ENCODE measurements around the gene C16orf78.
A peak's percentile ranks its signal among the peaks of the same experiment; 100 is the strongest.

The C16orf78 gene

DNA sequence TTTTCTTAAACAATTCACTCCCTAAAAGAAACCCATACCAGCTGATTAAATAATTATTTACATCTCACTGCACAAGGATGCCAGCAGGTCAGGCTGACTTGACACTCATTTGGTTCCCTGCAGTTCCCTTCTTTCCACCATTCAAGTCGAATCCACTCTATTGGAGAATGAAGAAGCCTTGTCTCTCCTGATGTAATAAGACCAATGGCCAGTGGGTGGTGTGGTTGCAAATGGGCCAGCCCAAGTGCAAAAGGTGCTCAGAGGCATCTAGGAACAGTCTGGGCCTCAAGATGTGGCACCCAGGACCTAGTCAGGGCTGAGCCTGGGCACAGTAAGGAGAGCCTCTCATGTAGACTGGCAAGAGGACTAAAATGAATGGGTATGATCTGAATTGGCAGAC lies 9.3 kb downstream of the C16orf78 start:
- no peak for DNase-seq

DNA sequence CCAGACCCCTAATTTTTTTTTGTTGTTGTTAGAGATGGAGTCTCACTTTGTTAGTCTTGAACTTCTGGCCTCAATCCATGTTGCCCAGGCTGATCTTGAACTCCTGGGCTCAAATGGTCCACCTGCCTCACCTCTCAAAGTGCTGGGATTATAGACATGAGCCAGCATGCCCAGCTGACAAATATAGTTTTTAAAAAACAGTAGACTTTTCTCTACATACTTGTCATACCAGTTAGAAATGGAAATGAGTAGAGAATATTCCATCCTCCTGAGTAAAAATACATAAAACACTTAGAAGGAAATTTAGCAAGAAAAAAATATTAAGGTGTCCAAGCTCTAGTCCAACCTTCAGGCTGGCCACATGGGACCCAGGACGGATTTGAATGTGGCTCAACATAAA lies 21.4 kb downstream of the C16orf78 start:
- no peak for DNase-seq

DNA sequence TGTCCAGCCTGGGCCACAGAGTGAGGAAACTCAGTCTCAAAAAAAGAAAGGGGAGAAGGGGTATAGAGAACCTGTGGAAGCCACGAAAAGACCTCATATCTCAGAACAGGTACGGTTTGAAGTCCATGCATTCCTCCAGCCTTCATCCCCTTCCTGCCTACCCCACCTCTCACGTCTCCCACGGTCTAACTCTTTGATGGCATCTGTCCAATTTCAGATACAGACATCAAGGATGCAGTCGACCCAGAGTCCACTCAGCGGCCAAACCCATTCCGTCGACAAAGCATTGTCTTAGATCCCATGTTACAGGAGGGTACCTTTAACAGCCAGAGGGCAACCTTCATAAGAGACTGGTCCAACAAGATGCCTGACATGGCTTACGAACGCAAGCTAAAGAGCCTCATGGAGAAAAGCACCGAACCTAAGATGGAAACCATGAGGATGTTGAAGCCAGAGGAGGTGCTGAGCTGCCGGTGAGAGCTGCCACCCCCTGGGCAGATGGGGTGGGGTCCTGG lies 22.7 kb downstream of the C16orf78 start:
- no peak for DNase-seq

DNA sequence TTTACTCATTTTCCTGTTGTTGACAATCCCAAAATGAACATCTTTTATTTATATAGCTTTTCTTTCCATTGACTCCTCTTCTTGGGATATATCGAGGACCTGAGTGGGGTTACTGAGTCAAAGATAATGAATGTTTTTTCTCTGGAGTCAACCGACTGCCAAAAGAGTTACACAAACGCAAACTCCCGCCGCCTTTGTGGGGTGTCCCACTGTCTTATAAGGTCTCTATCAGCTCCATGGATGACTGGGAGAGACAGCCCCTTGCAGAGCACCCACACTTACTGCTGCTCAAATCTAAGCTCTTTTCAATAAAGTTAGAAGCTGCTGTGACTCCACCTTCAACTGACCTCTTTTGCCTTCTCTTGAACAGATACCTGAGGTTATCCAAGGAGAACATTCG lies 25.2 kb downstream of the C16orf78 start:
- DNase-seq: no peak

DNA sequence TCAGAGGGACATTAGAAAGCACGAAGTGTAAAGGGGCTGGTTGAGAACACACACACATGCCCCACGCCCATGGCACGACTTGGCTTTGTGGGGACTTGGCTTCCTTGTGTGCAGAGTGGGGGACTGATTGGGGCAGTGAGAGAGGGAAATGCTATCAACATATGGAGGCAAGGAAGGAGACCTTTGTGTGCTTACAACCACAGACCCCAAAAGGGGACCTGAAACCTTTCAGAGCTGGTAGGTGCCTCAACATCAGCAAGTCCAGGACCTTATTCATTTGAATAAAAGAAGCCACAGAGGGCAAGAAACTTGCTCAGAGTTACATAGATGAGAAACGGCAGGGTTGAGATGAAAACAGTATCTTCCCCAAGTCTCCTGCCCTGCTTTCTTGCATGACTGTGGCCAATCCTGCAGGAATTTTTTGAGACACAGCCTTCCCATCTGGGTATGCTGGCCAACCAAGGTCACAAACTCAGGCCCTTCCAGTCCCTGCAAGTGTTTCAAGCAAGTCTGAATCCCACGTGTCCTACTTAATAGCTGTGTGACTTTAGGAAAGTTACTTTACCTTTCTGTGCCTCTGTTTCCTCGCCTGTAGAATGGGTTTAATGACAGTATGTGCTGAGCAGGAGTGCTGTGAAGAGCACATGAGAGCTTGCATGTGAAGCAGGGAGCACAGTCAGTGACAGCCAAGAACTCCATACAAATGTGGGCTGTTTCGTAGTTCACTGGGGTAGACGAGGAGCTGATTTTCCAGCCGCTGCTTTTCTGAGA lies 26.2 kb downstream of the C16orf78 start:
- no peak for DNase-seq

DNA sequence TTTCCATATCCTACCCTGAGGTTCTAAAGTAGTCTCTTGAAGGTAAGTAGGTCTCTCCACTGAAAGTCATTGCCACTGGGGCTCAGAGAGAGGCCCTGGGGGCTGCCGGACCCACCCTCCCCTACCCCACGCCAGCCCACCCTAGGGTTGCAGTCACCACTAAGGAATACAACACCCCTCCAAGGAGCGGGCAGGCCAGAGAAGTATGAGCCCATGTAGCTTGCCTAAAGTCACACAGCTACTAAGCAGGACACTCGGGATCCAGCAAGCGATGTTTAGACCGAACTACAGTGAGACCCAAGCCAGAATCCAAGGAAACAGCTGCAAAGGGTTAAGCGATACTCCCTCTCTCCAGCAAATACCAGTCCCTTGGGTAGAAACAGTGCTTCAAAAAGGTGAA lies 27.0 kb downstream of the C16orf78 start:
- no peak for DNase-seq

DNA sequence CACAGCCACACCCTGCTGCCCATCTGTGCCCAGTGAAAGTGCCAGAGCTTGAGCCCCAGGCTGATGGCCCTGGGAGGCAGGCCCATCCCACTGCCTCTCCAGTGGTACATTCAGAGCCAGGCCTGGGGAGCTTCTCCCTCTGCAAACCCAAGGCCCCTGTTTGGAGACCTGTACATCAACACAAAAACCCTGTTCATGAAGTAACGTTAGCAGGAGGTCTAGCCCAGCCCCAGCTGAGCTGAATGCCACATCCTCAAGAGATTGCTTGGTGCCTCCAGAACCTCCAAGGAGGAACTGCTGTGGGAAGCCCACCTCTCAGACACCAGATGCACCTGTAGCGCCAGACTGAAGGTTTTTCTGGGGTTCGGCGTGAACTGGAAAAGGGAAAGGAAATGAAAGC lies 31.5 kb downstream of the C16orf78 start:
- no peak for DNase-seq

DNA sequence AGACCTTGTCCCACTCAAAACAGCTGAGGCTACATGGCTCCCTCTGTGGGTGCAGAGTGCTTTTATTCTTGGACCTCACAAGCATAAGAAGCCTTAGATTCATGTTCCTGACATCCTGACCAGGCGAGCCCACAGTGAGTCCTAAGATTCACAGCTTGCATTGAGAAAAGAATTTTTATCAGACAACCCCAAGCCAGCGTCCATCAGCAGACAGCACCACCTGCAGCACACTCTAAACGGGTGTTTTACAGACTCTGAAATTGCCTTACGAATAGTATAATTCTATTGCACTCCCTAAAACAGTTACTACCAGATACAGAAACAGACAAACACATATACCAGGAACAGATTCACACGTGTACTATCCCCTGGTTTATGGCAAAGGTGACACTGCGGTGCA lies 31.9 kb downstream of the C16orf78 start:
- DNase-seq: no peak

DNA sequence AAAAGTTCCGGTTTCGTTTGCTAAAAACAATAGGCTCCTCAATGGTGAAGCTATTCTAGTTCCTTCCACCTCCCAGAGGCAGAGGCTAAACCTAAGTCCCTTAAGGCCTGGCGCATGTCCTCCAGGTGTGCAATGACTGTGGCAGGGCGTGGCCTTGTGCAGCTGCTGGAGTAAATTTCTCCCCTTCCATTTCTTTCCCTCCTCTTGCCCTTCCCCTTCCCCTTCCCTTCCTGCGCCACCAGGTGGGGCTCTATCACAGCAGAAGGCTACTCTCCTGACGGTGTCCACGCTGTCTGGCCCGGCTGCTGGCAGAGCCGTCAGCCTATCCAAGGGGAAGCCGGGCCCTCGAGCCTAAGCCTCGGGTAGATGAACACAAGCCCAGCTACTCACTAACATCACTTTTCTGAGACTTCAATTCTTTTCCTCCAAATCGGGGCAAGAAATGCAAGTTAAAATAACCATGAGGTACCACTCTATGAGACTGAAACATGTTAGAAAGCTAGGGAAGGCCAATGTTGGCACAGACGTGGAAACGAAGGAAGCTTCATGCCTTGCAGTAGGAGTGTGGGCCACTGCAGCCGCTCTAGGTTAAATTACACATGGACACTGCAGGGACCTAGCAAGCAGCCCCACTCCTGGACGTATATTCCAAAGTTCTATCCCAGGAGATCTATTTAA lies 34.4 kb downstream of the C16orf78 start:
- DNase-seq: peak in 57 of 58 donors; percentile 8 to 89 (median 61)

DNA sequence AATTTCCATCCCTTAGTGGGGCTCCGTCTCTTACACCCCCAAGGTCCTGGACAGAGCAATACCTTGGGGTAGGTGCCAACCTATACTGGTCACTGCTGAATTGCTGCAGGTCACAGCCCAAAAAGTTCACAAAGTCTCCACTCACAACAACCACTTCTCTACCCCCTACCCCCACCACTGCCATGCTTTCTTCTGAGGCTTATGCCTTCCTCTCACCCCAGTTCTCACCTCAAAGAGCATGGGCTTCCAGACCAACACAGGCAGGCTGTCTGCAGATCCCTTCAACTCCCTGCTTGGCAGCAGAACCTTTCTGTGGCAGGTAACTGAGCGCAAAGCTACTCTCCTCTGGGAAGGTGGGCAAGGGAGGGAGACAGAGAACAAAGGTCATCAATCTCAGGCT lies 35.5 kb downstream of the C16orf78 start:
- no peak for DNase-seq

DNA sequence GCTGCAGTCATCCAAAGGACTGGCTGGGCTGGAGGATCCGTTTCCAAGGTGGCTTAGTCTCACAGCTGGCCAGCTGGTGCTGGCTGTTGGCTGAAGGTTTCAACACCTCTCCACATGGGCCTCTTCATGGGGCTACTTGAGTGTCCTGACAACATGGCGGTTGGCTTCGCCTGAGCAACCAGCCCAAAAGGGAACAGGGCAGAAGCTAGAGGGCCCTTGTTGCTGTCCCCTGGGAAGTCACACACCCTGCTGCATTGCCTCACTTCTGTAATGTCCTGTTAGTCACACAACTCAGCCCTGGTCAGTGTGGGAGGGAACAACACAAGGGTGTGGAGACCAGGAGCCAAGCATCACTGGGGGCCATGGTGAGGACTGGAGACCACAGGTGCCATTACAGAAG lies 36.6 kb downstream of the C16orf78 start:
- no peak for DNase-seq

DNA sequence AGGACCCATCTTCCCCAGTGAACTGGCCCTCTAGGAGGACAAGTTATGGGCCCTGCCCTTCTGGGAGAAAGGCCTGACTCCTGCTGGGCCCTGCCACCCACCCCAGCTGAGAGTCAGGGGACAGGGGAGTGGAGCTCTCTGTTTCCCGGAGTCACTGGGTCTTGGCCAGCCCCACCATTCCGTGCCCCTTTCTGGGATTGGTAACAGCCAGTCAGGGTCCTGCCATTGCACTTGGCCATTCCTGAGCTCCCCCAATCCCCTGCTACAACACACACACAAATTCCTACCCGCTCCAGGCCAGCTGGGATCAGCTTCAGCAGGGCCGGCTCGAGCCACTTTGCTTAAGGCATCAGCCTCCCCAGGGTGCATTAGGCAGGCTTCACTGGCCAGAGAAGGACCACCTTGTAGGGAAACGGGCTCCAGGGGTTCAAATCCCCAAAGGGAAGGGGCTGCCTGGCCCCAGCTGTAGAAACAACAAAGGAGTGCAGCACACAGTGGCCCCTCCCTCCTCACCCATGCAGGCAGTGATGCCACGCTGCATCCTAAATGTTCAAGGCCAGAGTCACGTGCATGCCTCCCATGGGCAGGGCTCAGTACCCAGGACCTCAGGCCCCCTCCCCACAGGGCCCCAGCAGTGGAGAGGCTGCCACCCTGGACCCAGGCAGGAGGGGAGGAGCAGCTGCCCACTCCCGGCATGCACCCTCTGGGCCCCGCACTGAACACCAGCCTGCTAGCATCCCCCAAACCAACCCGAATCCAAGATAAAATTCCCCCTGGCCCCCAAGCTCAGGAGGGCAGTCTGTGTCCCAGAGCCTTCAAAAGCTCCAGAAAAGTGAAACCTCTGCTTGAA lies 37.7 kb downstream of the C16orf78 start:
- DNase-seq: no peak

DNA sequence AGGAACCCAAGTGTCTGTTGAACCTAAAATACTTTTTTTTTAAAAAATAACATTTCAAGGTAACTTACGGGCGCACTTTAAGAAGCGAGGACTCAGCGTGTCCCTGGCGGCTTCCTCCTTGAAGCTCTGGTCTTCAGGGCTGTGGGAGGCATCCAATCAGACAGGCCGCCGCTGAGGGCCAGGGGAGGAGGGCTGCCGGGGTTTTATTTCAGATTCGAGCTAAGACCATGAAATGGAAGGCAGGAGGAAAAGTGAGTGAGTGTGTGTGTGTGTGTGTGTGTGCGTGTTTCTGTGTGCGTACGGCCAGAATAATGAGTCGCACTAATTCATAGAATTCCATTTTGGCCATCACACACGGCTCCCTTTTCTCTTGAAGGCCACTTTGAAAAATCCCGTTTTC lies 41.1 kb downstream of the C16orf78 start:
- DNase-seq: no peak

DNA sequence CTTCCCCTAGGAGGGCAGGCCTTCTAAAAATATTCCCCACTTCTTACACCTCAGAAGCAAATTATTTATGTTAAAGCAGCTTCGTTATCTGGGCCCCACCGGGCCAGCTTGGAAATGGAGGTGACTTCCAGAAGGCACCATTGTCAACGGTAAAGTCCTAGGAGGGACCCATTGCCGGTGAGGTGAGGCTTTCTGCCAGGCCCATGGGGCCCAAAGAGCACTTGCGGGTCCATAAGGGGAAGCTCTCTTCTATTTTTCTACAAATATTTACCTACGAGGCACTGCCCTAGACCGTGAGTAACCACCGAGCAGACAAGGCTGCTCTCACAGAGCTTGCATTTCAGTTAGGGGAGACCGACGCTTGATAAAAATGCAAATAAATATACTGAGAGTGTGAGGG lies 41.5 kb downstream of the C16orf78 start:
- DNase-seq: no peak

DNA sequence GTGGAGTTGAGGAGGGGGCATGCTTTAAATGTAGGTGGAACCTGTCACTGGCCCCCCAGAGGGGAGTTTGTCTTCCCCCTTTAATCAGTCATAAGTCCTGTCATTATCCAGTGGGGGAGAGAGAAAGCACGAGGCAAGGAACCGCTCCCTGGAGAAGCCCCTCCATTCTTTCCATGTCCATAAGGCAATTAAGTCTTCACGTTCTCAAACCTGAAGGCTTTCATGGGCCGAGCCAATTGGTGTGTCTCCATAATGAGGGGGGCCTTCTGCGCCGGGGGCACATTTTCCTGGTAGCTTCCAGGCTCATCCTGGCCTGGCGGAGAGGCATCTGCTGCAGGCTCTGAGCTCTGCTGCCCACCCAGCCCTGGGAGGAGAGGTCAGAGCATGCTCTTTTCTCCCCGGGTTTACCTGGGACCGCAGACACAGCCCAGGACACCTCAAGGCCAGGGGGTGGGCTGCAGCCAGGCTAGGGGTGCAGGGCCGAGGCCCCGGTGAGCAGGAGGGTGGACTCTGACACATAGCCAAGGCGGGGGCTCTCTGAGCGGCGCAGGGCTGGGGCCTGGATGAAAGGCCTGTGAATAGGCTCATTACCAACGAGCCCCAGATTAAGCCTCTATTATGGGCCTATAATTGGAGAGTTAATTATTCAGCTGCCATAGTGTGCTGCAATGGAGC lies 42.5 kb downstream of the C16orf78 start:
- DNase-seq: peak in 3 of 58 donors; percentile 10 to 20 (median 18)

DNA sequence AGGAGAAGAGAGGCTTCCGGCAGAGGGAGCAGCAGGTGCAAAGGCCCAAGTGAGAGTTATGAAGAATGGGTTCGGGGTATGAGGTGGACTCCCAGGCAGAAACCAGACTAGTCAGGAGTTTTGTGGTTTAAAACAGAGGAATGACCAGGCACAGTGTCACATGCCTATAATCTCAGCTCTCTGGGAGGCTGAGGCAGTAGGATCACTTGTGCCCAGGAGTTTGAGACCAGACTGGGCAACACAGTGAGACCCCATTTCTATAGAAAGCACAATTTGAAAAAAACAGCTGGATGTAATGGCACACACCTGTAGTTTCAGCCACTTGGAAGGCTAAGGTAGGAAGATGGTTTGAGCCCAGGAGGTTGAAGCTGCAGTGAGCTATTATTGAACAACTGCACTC lies 43.8 kb downstream of the C16orf78 start:
- no peak for DNase-seq

DNA sequence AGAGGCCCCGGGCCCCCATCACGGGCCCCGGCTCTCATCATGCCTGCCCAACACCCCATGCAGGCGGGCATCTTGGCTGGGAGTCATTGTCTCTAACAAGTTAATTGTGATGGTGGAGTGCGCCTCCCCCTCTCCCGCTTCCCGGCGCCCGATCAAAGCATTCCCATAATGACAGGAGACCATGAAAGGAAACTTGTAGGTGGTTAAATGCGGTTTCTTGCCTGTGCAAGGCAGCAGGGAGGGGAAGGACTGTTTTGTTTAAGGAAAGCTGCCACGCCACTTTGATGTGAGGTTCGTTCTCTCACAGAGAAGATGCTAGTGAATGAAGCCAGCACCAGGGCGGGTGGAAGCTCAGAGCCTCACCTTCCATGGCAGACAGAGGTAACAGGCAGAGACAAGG lies 45.4 kb downstream of the C16orf78 start:
- no peak for DNase-seq

DNA sequence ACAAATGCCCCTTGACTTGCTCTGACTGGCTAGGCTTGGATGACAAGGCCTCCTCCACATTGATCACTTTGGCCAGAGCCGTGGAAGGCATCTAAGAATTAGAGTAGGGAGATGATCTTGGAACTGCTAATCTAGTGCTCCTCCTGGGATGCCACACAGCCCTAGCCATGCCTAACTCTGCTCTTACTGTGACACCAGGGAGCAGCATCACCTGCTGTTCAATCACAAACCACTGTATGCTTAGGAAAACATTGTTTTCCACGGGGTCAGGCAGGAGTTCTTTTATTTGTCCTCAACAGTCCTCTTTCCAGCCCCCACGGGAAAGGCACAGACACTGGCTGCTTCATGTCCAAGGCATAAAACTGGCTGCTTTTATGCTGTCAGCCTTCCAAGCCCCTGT lies 46.3 kb downstream of the C16orf78 start:
- DNase-seq: no peak

DNA sequence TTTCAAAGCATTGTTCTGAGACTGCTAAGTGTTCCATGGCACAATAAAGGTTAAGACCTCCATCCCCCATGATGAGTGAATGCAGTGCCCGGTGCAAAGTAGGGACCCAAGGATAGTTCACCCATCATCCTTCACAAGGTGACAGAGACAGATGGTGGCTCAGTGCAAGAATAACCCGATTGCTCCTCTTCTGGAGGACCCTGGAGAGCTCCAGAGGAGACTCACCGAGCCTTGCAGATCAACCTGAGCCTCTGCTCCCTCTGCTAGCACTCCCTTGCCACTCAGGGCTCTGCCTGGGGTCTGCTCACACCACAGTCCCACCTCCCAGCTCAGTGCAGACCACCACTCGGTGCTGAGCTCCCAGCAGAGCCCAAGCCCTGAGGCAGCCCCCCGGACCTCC lies 49.3 kb downstream of the C16orf78 start:
- no peak for DNase-seq

DNA sequence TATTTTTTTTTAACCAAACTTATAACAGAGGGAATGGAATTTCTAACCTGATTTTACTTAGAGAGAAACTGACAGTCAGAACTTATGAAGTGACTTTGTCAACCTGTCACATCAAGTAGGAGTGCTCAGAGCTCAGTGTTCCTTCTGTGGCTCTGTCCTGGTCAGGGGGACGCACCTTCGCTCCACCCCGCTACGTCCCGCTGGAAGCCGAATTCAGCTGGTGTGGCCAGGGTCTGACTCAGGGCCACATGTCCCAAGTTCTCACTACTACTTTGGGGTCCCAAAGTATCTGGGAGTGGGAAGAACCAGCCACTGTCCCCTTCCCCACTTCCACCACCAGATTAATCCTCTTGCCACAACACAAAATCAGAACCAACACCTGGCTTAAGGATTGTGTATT lies 51.4 kb downstream of the C16orf78 start:
- no peak for DNase-seq

DNA sequence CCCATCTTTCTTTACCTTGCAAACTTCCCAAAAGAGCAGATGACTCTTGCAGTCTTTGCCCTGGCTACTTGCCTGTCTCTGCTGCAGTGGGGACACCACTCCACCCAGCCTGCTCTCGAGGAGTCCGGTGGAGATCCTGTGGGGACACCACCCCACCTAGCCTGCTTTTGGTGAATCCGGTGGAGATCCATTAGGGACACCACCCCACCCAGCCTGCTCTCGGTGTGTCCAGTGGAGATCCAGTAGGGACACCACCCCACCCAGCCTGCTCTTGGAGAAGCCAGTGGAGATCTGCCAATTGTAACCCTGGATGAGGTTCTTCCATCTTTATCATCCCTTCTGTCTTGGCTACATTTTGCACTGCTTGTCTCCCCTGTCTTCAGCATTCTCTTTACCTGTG lies 54.2 kb downstream of the C16orf78 start:
- DNase-seq: no peak

Data from anterior cingulate cortex (tissue), 58 donors.